ENCODE data around the gene RNF223.
A peak's percentile ranks its signal among the peaks of the same experiment; 100 is the strongest.
"Not testable (repeated sequence)": the region's sequence is repeated elsewhere in the genome, so short reads cannot be mapped to it uniquely, and the experiment has no call there.

The RNF223 gene

GRCh38 chr1:1072299-1072848, 1.7 kb downstream of the RNF223 start:
- no peak for DNase-seq (ENCODE audit: low spot score)

GRCh38 chr1:1071486-1072298, 2.4 kb downstream of the RNF223 start:
- DNase-seq (ENCODE audit: low spot score), result no peak

GRCh38 chr1:1069711-1070676, 4.1 kb downstream of the RNF223 start:
- DNase-seq (ENCODE audit: low spot score), result no peak

DNA sequence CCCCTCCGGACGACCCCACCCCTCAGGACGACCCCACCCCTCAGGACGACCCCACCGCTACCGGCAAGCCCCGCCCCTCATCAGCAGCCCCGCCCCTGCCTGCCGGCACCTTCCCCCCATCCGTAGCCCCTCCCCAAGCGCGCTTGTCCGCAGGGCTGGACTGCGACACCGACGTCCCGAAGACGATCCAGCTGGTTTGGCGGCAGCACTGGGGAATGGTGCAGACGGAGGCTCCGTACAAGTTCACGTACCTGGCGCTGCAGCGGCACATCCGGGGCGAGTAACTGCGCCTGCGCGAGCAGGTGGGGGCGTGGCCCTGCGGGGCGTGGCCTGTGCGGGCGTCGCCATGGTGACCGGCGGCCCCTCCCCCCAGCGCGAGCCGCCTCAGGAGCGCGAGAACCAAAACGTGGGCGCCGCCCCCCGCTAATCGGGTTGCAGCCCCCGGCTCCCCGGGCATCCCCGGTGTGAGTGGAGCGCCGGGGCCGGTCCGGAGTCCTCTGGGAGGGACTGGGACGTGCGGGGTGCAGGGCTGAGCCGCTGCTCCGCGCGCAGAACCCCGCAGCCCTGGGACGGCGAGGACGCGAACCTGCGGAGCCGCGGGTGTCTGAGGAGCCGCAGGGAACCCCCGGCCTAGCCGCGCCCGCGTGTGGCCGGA, 4.9 kb downstream of the RNF223 start:
- peak; percentile 88 for DNase-seq (ENCODE audit: low spot score)

GRCh38 chr1:1068517-1069055, 5.5 kb downstream of the RNF223 start:
- peak; percentile 49 for DNase-seq (ENCODE audit: low spot score)

GRCh38 chr1:1067860-1068516, 6.1 kb downstream of the RNF223 start:
- no peak for DNase-seq (ENCODE audit: low spot score)

GRCh38 chr1:1067284-1067859, 6.7 kb downstream of the RNF223 start:
- no peak for DNase-seq (ENCODE audit: low spot score)

DNA sequence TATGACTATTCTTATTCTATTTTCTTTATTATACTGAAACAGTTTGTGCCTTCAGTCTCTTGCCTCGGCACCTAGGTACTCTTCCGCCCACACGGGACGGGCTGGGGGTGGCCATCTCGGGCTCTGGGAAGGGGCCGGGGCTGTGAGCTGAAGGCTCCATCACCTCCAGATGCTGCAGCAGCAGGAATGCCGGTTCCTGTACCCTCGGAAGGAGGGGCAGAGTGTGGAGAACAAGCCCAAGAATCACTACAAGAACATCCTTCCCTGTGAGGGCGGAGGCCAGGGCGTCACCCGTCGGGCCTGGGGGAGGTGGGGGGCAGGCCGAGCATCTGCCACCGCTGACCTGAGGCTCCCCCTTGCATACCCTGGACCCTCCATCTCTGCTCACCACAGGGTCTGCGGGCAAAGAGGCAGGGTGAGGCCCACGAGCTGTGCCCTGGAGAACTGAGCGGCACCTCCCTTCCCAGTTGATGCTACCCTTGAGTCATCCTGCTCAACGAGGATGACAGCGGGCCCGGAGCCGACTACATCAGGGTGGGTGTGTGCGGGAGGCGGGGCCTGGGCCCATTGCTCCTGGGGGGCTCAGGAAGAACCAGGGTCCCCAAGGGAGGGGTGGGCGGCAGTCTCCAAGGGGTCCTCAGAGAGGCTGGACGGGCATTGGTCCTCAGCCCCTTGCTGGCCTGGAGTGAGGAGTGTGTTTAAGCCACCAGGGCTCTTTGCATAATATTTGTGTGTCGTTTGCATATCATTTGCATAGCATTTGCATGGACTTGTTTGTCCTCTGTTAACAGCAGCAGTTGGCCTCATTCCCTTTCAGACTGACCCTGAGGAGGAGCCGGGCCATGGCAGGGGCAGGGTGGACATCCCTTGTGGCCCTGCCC, 7.5 kb downstream of the RNF223 start:
- DNase-seq (ENCODE audit: low spot score), result no peak

DNA sequence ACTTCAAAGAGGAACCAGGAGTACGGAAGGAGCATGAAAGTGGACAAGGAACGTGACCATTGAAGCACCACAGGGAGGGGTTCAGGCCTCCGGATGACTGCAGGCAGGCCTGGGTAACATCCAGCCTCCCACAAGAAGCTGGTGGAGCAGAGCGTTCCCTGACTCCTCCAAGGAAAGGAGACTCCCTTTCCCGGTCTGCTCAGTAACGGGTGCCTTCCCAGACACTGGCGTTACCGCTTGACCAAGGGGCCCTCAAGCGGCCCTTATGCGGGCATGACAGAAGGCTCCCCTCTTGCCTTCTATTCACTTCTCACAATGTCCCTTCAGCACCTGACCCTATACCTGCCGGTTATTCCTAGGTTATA, 8.2 kb downstream of the RNF223 start:
- DNase-seq (ENCODE audit: low spot score), result not testable (repeated sequence)

DNA sequence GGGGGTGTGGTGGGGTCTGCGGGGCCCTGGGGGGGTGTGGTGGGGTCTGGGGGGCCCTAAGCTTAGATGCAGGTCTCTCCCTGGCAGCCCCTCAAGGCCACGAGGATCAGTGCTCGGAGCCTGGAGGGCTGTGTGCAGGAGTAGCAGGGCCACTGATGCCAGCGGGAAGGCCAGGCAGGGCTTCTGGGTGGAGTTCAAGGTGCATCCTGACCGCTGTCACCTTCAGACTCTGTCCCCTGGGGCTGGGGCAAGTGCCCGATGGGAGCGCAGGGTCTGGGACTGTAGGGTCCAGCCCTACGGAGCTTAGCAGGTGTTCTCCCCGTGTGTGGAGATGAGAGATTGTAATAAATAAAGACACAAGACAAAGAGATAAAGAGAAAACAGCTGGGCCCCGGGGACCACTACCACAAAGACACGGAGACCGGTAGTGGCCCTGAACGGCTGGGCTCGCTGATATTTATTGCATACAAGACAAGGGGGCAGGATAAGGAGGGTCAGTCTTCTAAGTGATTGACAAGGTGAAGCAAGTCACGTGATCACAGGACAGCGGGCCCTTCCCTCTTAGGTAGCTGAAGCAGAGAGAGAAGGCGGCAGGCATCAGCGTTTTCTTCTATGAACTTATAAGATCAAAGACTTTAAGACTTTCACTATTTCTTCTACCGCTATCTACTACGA, 8.7 kb downstream of the RNF223 start:
- DNase-seq (ENCODE audit: low spot score), result no peak

GRCh38 chr1:1063945-1064831, 9.9 kb downstream of the RNF223 start:
- peak; percentile 86 for DNase-seq (ENCODE audit: low spot score)

GRCh38 chr1:1063261-1063944, 10.7 kb downstream of the RNF223 start:
- DNase-seq (ENCODE audit: low spot score), result no peak

GRCh38 chr1:1062348-1063163, 11.6 kb downstream of the RNF223 start:
- no peak for DNase-seq (ENCODE audit: low spot score)

GRCh38 chr1:1061682-1062345, 12.3 kb downstream of the RNF223 start:
- DNase-seq (ENCODE audit: low spot score), result no peak

DNA sequence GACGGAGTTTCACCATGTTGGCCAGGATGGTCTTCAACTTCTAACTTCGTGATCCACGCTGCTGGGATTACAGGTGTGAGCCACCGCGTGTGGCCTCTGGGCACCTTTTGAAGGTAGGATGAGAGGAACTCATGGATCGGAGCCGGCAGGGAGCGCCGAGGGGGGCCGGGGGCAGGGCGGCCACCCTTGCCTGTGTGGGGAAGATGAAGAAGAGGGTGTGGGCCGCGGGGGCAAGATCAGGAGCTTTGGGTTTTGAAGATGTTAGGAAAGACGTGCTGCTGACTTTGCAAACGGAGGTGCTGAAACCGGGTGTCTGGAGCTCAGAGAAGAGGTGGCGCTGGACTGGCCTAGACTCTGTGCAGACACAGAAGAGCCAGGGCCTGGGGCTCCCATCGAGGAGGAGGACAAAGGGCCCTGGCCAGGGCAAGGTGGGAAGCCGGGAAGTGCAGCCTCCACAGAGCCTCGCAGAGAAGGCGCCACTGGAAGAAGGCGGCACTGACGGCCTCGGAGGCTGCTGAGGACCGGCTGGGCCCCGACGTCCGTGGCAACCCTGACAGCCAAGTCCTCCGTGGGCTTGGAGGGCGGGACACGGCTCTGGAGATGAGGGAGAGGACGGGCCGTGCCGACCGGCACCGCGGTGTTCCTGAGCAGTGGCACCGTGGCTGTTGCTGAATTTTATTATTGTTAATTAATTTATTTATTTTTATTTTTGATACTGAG, 13.7 kb downstream of the RNF223 start:
- no peak for DNase-seq (ENCODE audit: low spot score)
